ENCODE data around the gene DENND1B.

DNA sequence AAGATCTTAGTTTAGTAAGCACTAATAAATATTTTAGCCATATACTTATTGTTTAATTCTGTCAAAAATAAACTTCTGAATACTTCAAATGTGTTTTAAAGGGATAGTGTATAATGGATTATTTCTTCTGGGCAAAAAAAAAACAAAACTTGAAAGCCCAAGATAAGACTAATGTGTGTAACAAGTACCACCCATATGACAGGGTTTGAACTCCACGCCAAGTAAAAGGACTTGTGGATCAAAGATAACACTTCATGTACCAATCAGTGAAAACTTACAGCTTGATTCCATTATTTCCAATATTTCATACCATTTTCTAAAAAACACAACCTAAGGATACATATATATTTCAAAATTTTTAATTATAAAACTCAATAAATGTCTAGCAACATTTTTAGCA lies 59.5 kb downstream of the DENND1B start:
- TF ChIP-seq, protein P1, sequence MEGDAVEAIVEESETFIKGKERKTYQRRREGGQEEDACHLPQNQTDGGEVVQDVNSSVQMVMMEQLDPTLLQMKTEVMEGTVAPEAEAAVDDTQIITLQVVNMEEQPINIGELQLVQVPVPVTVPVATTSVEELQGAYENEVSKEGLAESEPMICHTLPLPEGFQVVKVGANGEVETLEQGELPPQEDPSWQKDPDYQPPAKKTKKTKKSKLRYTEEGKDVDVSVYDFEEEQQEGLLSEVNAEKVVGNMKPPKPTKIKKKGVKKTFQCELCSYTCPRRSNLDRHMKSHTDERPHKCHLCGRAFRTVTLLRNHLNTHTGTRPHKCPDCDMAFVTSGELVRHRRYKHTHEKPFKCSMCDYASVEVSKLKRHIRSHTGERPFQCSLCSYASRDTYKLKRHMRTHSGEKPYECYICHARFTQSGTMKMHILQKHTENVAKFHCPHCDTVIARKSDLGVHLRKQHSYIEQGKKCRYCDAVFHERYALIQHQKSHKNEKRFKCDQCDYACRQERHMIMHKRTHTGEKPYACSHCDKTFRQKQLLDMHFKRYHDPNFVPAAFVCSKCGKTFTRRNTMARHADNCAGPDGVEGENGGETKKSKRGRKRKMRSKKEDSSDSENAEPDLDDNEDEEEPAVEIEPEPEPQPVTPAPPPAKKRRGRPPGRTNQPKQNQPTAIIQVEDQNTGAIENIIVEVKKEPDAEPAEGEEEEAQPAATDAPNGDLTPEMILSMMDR (IDR thresholded peaks at IDR 0.05): no peak
- TF ChIP-seq POLR2A (IDR thresholded peaks at IDR 0.05): no peak
